WTC11 (cell line): ENCODE results near the gene IPP. TPM values are rescaled to one million over a fixed set of nuclear protein-coding genes. Genes with fewer than 3 reads are reported as not detected.
A peak's percentile ranks its signal among the peaks of the same experiment; 100 is the strongest.
"Not testable (repeated sequence)": the region's sequence is repeated elsewhere in the genome, so short reads cannot be mapped to it uniquely, and the experiment has no call there.

Experiments
- ATAC-seq: fragments of 200-7000 bp; cut with Tn5 transposase; 2 replicates; pipeline ENCODE4 v1.10.0; 2021; ENCODE audit warnings: mild to moderate bottlenecking, moderate library complexity
- CTCF ChIA-PET: fragments of 300-600 bp; sonication (Branson Sonifier 250); formaldehyde crosslinking; loops from one replicate; lab custom pipeline; 2021; ENCODE audit warnings: antibody characterized with exemption; lab: Charles Lee
- POLR2A ChIA-PET: fragments of 350-600 bp; sonication (Branson Sonifier 250); formaldehyde crosslinking; loops from one replicate; lab custom pipeline; 2021; ENCODE audit warnings: antibody characterized with exemption; lab: Charles Lee
- DNase-seq: peaks from one replicate; pipeline ENCODE4 v3.0.0; 2021; ENCODE audit warnings: low spot score
- H3K27ac Mint-ChIP-seq: 2 replicates; pipeline ENCODE4 v1.8.0; 2021; ENCODE audit warnings: mixed read lengths
- H3K27me3 Mint-ChIP-seq: 2 replicates; pipeline ENCODE4 v1.8.0; 2021; ENCODE audit warnings: low read depth, mild to moderate bottlenecking, moderate library complexity, mixed read lengths
- H3K36me3 Mint-ChIP-seq: 2 replicates; pipeline ENCODE4 v1.8.0; 2021; ENCODE audit warnings: mixed read lengths
- H3K4me1 Mint-ChIP-seq: 2 replicates; pipeline ENCODE4 v1.8.0; 2022; ENCODE audit warnings: mixed read lengths
- H3K4me3 Mint-ChIP-seq: 2 replicates; pipeline ENCODE4 v1.8.0; 2021; ENCODE audit warnings: mild to moderate bottlenecking, moderate library complexity, mixed read lengths
- H3K9me3 Mint-ChIP-seq: 2 replicates; pipeline ENCODE4 v1.8.0; 2021; ENCODE audit warnings: mixed read lengths
- ARID4B ChIP-seq: sonication (generic); formaldehyde crosslinking; IDR thresholded peaks from 2 replicates; pipeline ENCODE4 v1.8.0; 2023; ENCODE audit warnings: missing genetic modification reagents, mild to moderate bottlenecking, borderline replicate concordance
- ATF1 ChIP-seq: sonication (generic); formaldehyde crosslinking; IDR thresholded peaks from 2 replicates; pipeline ENCODE4 v1.8.1; 2023; ENCODE audit warnings: mild to moderate bottlenecking, moderate library complexity, missing genetic modification reagents
- E2F1 ChIP-seq: sonication (generic); formaldehyde crosslinking; IDR thresholded peaks from 2 replicates; pipeline ENCODE4 v1.8.0; 2022; ENCODE audit warnings: mild to moderate bottlenecking, missing genetic modification reagents
- E2F5 ChIP-seq: sonication (generic); formaldehyde crosslinking; IDR thresholded peaks from 2 replicates; pipeline ENCODE4 v1.8.1; 2022; ENCODE audit warnings: mild to moderate bottlenecking, moderate library complexity, missing genetic modification reagents
- MAX ChIP-seq: sonication (generic); formaldehyde crosslinking; IDR thresholded peaks from 2 replicates; pipeline ENCODE4 v1.8.0; 2022; ENCODE audit warnings: mild to moderate bottlenecking, missing genetic modification reagents
- MLX ChIP-seq: sonication (generic); formaldehyde crosslinking; IDR thresholded peaks from 2 replicates; pipeline ENCODE4 v1.8.1; 2023; ENCODE audit warnings: mild to moderate bottlenecking, missing genetic modification reagents, moderate library complexity
- NR1H2 ChIP-seq: sonication (generic); formaldehyde crosslinking; IDR thresholded peaks from 2 replicates; pipeline ENCODE4 v1.9.0; 2021; ENCODE audit warnings: mild to moderate bottlenecking, moderate library complexity, missing genetic modification reagents
- NR3C1 ChIP-seq: sonication (generic); formaldehyde crosslinking; conservative IDR thresholded peaks from 2 replicates; pipeline ENCODE4 v1.8.1; 2023; ENCODE audit warnings: low read depth, mild to moderate bottlenecking, missing genetic modification reagents
- RORB ChIP-seq: fragments of 250-450 bp; sonication (Bioruptor Pico); IDR thresholded peaks from 2 replicates; pipeline ENCODE4 v1.9.0; 2021; ENCODE audit warnings: mild to moderate bottlenecking
- TCF7 ChIP-seq: sonication (generic); formaldehyde crosslinking; IDR thresholded peaks from 2 replicates; pipeline ENCODE4 v1.8.0; 2022; ENCODE audit warnings: mild to moderate bottlenecking, low read depth, missing genetic modification reagents, moderate library complexity
- TEAD4 ChIP-seq: sonication (generic); formaldehyde crosslinking; IDR thresholded peaks from 2 replicates; pipeline ENCODE4 v1.8.0; 2022; ENCODE audit warnings: mild to moderate bottlenecking, missing genetic modification reagents
- ZNF138 ChIP-seq: sonication (generic); formaldehyde crosslinking; conservative IDR thresholded peaks from 2 replicates; pipeline ENCODE4 v1.8.1; 2022; ENCODE audit warnings: mild to moderate bottlenecking, moderate library complexity, missing genetic modification reagents
- ZNF263 ChIP-seq: sonication (generic); formaldehyde crosslinking; IDR thresholded peaks from 2 replicates; pipeline ENCODE4 v1.8.1; 2022; ENCODE audit warnings: low read depth, mild to moderate bottlenecking, moderate library complexity, missing genetic modification reagents
- ZNF317 ChIP-seq: sonication (generic); formaldehyde crosslinking; IDR thresholded peaks from 2 replicates; pipeline ENCODE4 v1.8.1; 2023; ENCODE audit warnings: low read depth, mild to moderate bottlenecking, moderate library complexity, missing genetic modification reagents, borderline replicate concordance
- ZNF671 ChIP-seq: fragments of 250-450 bp; sonication (Bioruptor Pico); IDR thresholded peaks from 2 replicates; pipeline ENCODE4 v1.8.0; 2021; ENCODE audit warnings: mild to moderate bottlenecking
- total RNA-seq: library from RNA; stranded (reverse); gene quantifications from 3 replicates; pipeline ENCODE4 v1.2.3, GENCODE V29; 2021
- TF ChIP-seq, protein P1 (sequence below): sonication (generic); formaldehyde crosslinking; IDR thresholded peaks from 2 replicates; pipeline ENCODE4 v1.8.0; 2023; ENCODE audit warnings: mild to moderate bottlenecking, missing genetic modification reagents
- TF ChIP-seq, protein P2 (sequence below): sonication (generic); formaldehyde crosslinking; IDR thresholded peaks from 2 replicates; pipeline ENCODE4 v1.8.1; 2022; ENCODE audit warnings: low read depth, missing genetic modification reagents, borderline replicate concordance
- TF ChIP-seq, protein P3 (sequence below): sonication (generic); formaldehyde crosslinking; IDR thresholded peaks from 2 replicates; pipeline ENCODE4 v1.8.1; 2023; ENCODE audit warnings: mild to moderate bottlenecking, moderate library complexity, missing genetic modification reagents

Gene IPP
- total RNA-seq, 1 experiment from 2014 or later, result 6.3 TPM

GRCh38 chr1:45718289-45718688, 32.2 kb downstream of the IPP start:
- no peak overlapping the region for H3K4me3 Mint-ChIP-seq
- ChIA-PET POLR2A (no interaction called here), CTCF (no interaction called here)
- DNase-seq (peak; percentile 19), ATAC-seq (no peak)
- H3K27me3 Mint-ChIP-seq, result no peaks in the 10 kb centered on the region
- H3K36me3 Mint-ChIP-seq, result 0 out of 2 replicates have a peak, but pooled peaks cover under 1% of the 10 kb centered on the region
- H3K4me1 Mint-ChIP-seq, result no peaks in the 10 kb centered on the region
- H3K9me3 Mint-ChIP-seq, result peaks cover 5% of the 10 kb centered on the region
- TF ChIP-seq NR1H2 (CRISPR knock-in tag) (no peak), MAX (CRISPR knock-in tag) (no peak), ZNF671 (CRISPR knock-in tag) (no peak), NR3C1 (CRISPR knock-in tag) (no peak), TCF7 (CRISPR knock-in tag) (no peak), ZNF317 (CRISPR knock-in tag) (no peak), ZNF138 (no peak), E2F5 (no peak), ATF1 (CRISPR knock-in tag) (no peak), MLX (CRISPR knock-in tag) (no peak)
- TF ChIP-seq, protein P1, sequence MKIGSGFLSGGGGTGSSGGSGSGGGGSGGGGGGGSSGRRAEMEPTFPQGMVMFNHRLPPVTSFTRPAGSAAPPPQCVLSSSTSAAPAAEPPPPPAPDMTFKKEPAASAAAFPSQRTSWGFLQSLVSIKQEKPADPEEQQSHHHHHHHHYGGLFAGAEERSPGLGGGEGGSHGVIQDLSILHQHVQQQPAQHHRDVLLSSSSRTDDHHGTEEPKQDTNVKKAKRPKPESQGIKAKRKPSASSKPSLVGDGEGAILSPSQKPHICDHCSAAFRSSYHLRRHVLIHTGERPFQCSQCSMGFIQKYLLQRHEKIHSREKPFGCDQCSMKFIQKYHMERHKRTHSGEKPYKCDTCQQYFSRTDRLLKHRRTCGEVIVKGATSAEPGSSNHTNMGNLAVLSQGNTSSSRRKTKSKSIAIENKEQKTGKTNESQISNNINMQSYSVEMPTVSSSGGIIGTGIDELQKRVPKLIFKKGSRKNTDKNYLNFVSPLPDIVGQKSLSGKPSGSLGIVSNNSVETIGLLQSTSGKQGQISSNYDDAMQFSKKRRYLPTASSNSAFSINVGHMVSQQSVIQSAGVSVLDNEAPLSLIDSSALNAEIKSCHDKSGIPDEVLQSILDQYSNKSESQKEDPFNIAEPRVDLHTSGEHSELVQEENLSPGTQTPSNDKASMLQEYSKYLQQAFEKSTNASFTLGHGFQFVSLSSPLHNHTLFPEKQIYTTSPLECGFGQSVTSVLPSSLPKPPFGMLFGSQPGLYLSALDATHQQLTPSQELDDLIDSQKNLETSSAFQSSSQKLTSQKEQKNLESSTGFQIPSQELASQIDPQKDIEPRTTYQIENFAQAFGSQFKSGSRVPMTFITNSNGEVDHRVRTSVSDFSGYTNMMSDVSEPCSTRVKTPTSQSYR (CRISPR knock-in tag), result no peak
- TF ChIP-seq, protein P2, sequence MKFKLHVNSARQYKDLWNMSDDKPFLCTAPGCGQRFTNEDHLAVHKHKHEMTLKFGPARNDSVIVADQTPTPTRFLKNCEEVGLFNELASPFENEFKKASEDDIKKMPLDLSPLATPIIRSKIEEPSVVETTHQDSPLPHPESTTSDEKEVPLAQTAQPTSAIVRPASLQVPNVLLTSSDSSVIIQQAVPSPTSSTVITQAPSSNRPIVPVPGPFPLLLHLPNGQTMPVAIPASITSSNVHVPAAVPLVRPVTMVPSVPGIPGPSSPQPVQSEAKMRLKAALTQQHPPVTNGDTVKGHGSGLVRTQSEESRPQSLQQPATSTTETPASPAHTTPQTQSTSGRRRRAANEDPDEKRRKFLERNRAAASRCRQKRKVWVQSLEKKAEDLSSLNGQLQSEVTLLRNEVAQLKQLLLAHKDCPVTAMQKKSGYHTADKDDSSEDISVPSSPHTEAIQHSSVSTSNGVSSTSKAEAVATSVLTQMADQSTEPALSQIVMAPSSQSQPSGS, result no peak
- TF ChIP-seq, protein P3, sequence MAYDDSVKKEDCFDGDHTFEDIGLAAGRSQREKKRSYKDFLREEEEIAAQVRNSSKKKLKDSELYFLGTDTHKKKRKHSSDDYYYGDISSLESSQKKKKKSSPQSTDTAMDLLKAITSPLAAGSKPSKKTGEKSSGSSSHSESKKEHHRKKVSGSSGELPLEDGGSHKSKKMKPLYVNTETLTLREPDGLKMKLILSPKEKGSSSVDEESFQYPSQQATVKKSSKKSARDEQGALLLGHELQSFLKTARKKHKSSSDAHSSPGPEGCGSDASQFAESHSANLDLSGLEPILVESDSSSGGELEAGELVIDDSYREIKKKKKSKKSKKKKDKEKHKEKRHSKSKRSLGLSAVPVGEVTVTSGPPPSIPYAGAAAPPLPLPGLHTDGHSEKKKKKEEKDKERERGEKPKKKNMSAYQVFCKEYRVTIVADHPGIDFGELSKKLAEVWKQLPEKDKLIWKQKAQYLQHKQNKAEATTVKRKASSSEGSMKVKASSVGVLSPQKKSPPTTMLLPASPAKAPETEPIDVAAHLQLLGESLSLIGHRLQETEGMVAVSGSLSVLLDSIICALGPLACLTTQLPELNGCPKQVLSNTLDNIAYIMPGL (CRISPR knock-in tag), result no peak
- H3K27ac Mint-ChIP-seq, result no peak overlapping the region

DNA sequence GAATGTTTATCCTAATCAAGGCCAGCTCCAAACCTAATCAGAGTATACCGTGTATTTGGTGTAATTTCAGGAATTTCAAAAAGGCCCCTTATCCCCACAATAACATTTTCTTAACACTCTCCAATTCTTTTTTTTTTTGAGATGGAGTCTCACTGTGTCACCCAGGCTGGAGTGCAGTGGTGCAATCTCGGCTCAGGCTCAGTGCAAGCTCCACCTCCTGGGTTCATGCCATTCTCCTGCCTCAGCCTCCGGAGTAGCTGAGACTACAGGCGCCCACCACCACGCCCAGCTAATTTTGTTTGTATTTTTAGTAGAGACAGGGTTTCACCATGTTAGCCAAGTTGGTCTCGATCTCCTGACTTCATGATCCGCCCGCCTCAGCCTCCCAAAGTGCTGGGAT, 33.1 kb downstream of the IPP start:
- H3K27ac Mint-ChIP-seq, H3K36me3 Mint-ChIP-seq, H3K4me3 Mint-ChIP-seq, ATAC-seq, H3K4me1 Mint-ChIP-seq, POLR2A ChIA-PET, DNase-seq, H3K9me3 Mint-ChIP-seq, H3K27me3 Mint-ChIP-seq: not testable (repeated sequence)
- CTCF ChIA-PET, result interaction anchor here (0.5 kb wide), 1 partner anchor 9 kb away, joined by 3 read pairs; no protein-coding TSS in a partner anchor

DNA sequence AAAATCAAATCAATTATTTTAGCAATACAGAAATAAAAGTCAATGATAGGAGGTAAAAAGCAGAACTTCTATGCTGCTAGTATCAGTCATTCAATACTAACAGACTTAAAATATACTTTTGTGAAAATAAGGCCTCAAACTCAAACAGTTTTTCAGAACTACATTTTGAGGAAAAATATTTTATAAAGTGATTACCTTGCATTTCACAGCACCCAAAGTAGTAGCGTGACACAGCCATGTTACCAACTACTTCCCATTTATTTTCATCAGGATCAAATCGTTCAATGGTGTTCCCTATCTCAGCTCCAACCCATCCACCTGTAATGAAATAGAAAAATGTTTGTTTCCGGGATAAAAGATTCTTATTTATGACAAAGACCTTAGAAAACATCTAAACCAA, 33.8 kb downstream of the IPP start:
- POLR2A ChIA-PET, result no interaction called here
- Mint-ChIP-seq H3K36me3 (no peaks in the 10 kb centered on the region), H3K4me3 (no peak overlapping the region), H3K4me1 (no peaks in the 10 kb centered on the region), H3K9me3 (no peaks in the 10 kb centered on the region), H3K27me3 (no peaks in the 10 kb centered on the region), H3K27ac (no peak overlapping the region)
- CTCF ChIA-PET, result no interaction called here
- no peak for ATAC-seq
- DNase-seq, result no peak
- TF ChIP-seq NR3C1 (CRISPR knock-in tag) (no peak), TEAD4 (CRISPR knock-in tag) (no peak), E2F1 (no peak), ARID4B (CRISPR knock-in tag) (no peak), ZNF263 (no peak), RORB (no peak)
